Testis (tissue), 2 donors: ENCODE measurements around the gene DGKD.

ENCODE experiments used
- POLR2A ChIP-seq: fragments of 450-650 bp; IDR thresholded peaks from one replicate; pipeline ENCODE4 v1.6.1; 2017; ENCODE audit warnings: antibody characterized with exemption, mild to moderate bottlenecking, moderate library complexity
- TF ChIP-seq, protein P1 (sequence below), 3 experiments: fragments of 450-650 bp in 2 of 3; fragments of 200-600 bp in 1 of 3; sonication (generic) in 1 of 3; IDR thresholded peaks; one replicate each; pipeline ENCODE4 v1.5.1; 2016 to 2019; ENCODE audit warnings: antibody characterized with exemption in 3 of 3, mild to moderate bottlenecking in 2 of 3, moderate library complexity in 1 of 3

DNA sequence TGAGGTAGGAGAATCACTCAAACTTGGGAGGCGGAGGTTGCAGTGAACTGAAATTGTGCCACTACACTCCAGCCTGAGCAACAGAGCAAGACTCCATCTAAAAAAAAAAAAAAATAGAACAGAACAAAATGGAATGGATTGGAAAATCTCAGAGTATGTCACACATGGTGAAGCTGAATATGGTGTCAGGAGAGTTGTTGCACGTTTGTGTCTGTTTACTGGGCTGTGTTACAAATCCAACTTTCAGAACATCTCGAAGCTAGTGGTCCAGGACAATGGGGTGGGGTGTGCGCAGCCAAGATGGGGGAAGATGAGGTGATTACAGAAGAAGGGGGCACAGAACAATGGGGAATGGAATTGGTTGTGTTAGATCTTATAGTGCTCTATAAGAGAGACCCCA lies 29.0 kb upstream of the DGKD start:
- TF ChIP-seq, protein P1, sequence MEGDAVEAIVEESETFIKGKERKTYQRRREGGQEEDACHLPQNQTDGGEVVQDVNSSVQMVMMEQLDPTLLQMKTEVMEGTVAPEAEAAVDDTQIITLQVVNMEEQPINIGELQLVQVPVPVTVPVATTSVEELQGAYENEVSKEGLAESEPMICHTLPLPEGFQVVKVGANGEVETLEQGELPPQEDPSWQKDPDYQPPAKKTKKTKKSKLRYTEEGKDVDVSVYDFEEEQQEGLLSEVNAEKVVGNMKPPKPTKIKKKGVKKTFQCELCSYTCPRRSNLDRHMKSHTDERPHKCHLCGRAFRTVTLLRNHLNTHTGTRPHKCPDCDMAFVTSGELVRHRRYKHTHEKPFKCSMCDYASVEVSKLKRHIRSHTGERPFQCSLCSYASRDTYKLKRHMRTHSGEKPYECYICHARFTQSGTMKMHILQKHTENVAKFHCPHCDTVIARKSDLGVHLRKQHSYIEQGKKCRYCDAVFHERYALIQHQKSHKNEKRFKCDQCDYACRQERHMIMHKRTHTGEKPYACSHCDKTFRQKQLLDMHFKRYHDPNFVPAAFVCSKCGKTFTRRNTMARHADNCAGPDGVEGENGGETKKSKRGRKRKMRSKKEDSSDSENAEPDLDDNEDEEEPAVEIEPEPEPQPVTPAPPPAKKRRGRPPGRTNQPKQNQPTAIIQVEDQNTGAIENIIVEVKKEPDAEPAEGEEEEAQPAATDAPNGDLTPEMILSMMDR (IDR thresholded peaks at IDR 0.05), result no peak
- no peak for TF ChIP-seq POLR2A
